Lower leg skin (tissue), 4 donors: ENCODE measurements around the gene TENM4. TPM values are rescaled to one million over a fixed set of nuclear protein-coding genes. Genes with fewer than 3 reads are reported as not detected.

Experiments
- DNase-seq, 2 donors: peaks; one replicate each; pipeline ENCODE4 v3.0.0-alpha.2; 2019; ENCODE audit warnings: low spot score in 2 of 2
- H3K4me3 ChIP-seq: fragments of 200-600 bp; sonication (generic); 2 replicates; pipeline ENCODE4 v1.5.1; 2017; ENCODE audit warnings: mild to moderate bottlenecking, low read depth; ENCODE audit not compliant: poor library complexity, severe bottlenecking
- POLR2A ChIP-seq, 2 donors: fragments of 450-650 bp; IDR thresholded peaks; one replicate each; pipeline ENCODE4 v1.6.1; 2016 to 2017; ENCODE audit warnings: antibody characterized with exemption in 2 of 2, mild to moderate bottlenecking in 1 of 2, moderate library complexity in 1 of 2
- WGBS, 2 donors: methylation state at CpG; one replicate each; pipeline ENCODE4 v1.1.5; 2018; 5-methylcytosine and 5-hydroxymethylcytosine counted together
- intact Hi-C: fragments of 100-400 bp; cut with DNase I; formaldehyde crosslinking; loops from one replicate; pipeline ENCODE4 v1.15.0; 2023; ENCODE audit warnings: low total_unique reads
- total RNA-seq, 4 donors: library from RNA; depleted of rRNA; stranded (reverse); fragments of >200 nt; gene quantifications; one replicate each; pipeline ENCODE4 v1.1.0, GENCODE V29; 2016
- TF ChIP-seq, protein P1 (sequence below), 3 donors: fragments of 450-650 bp; IDR thresholded peaks; one replicate each; pipeline ENCODE4 v1.5.1; 2016; ENCODE audit warnings: antibody characterized with exemption in 3 of 3, mild to moderate bottlenecking in 3 of 3, moderate library complexity in 2 of 3

Gene TENM4
- total RNA-seq, 4 donors from 2014 or later = 34.4 to 41.1 (median 36.6) TPM

- intact Hi-C loops = no loop called here
- 91 to 92% methylated on average over 4 of the region's 4 CpGs for WGBS, 2 donors
These were observed 420.9 kb downstream of the TENM4 start for GRCh38 chr11:79019975-79020374.

GRCh38 chr11:79019277-79019676, 421.6 kb downstream of the TENM4 start:
- intact Hi-C loops = no loop called here
- DNase-seq = no peak
- no peak for TF ChIP-seq POLR2A (IDR thresholded peaks at IDR 0.05)
- TF ChIP-seq, protein P1, sequence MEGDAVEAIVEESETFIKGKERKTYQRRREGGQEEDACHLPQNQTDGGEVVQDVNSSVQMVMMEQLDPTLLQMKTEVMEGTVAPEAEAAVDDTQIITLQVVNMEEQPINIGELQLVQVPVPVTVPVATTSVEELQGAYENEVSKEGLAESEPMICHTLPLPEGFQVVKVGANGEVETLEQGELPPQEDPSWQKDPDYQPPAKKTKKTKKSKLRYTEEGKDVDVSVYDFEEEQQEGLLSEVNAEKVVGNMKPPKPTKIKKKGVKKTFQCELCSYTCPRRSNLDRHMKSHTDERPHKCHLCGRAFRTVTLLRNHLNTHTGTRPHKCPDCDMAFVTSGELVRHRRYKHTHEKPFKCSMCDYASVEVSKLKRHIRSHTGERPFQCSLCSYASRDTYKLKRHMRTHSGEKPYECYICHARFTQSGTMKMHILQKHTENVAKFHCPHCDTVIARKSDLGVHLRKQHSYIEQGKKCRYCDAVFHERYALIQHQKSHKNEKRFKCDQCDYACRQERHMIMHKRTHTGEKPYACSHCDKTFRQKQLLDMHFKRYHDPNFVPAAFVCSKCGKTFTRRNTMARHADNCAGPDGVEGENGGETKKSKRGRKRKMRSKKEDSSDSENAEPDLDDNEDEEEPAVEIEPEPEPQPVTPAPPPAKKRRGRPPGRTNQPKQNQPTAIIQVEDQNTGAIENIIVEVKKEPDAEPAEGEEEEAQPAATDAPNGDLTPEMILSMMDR (IDR thresholded peaks at IDR 0.05) = no peak
- no peak overlapping the region for H3K4me3 ChIP-seq

More at GRCh38 chr11:79019975-79020374, 420.9 kb downstream of the TENM4 start:
- DNase-seq = no peak
- no peak overlapping the region for H3K4me3 ChIP-seq
- no peak for TF ChIP-seq POLR2A (IDR thresholded peaks at IDR 0.05)
- TF ChIP-seq, protein P1 (IDR thresholded peaks at IDR 0.05) = no peak

DNA sequence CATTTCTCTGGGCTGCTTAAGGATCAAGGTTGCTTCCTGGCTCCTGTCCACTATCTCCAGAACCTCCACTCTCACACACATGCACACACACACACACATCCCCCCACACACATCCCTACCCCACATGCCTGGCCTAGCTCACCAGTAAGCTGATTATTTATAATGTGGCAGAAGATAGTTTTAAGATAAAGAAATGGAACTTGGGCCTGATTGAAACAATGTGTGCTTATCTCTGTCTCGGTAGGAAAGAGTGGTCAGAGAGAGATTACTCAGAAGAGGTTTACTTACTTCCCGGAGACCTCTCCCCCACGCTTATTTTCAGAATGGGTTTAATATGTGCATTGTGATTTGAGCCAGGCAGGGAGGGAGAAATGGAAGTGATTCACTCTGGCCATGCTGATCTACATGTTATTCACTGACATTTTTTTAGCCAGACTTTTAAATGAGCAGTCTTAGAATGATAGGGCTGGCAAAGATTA, 422.4 kb downstream of the TENM4 start:
- no peak for TF ChIP-seq POLR2A (IDR thresholded peaks at IDR 0.05)
- TF ChIP-seq, protein P1 (IDR thresholded peaks at IDR 0.05) = no peak
- no peak overlapping the region for H3K4me3 ChIP-seq
- DNase-seq = no peak
- WGBS, 2 donors = 38 to 67% methylated on average over 3 of the region's 3 CpGs
- intact Hi-C loops = no loop called here

- intact Hi-C loops = no loop called here
- no peak for DNase-seq
- no peak for TF ChIP-seq POLR2A (IDR thresholded peaks at IDR 0.05)
- TF ChIP-seq, protein P1 (IDR thresholded peaks at IDR 0.05) = no peak
- no peak overlapping the region for H3K4me3 ChIP-seq
These were observed 423.0 kb downstream of the TENM4 start for GRCh38 chr11:79017811-79018210.

DNA sequence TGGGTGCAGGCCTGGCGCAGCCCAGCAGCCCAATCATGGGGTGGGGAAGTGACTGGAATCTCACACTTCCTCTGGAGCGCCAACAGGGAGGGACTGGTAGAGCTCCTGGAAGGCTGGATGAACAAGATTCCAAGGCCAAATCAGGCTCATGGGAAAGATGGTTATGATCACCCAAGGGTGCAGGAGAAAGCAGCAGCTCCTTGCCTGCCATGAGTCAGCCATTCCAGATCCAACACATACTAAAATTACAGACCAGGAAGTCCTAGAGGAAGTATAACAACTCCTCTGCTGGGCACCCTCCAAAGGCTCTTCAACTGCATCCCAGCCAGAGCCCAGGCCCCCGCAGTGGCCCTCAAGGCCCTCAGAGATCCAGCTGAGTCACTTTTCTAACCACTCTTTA, 427.3 kb downstream of the TENM4 start:
- intact Hi-C loops = no loop called here

GRCh38 chr11:79011357-79011756, 429.5 kb downstream of the TENM4 start:
- no peak for DNase-seq
- TF ChIP-seq POLR2A (IDR thresholded peaks at IDR 0.05) = no peak
- TF ChIP-seq, protein P1 (IDR thresholded peaks at IDR 0.05) = no peak
- intact Hi-C loops = no loop called here
- no peak overlapping the region for H3K4me3 ChIP-seq
- 88 to 96% methylated on average over 3 of the region's 3 CpGs for WGBS, 2 donors

More for the DNA sequence above, 427.3 kb downstream of the TENM4 start:
- no peak overlapping the region for H3K4me3 ChIP-seq
- DNase-seq = no peak
- 72 to 74% methylated on average over 3 of the region's 3 CpGs for WGBS, 2 donors
- no peak for TF ChIP-seq POLR2A (IDR thresholded peaks at IDR 0.05)
- TF ChIP-seq, protein P1 (IDR thresholded peaks at IDR 0.05) = no peak
